ENCODE measurements around the gene PAPPA2.
"Not testable (repeated sequence)": the region's sequence is repeated elsewhere in the genome, so short reads cannot be mapped to it uniquely, and the experiment has no call there.

The PAPPA2 gene

DNA sequence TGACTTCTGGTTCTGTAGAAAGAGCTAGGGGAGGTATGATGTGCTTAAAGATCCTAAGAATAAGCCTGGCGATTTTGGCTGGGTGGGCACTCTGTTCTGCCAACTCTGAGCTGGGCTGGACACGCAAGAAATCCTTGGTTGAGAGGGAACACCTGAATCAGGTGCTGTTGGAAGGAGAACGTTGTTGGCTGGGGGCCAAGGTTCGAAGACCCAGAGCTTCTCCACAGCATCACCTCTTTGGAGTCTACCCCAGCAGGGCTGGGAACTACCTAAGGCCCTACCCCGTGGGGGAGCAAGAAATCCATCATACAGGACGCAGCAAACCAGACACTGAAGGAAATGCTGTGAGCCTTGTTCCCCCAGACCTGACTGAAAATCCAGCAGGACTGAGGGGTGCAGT is 93.3 kb downstream of the PAPPA2 start:
- no peak for DNase-seq

DNA sequence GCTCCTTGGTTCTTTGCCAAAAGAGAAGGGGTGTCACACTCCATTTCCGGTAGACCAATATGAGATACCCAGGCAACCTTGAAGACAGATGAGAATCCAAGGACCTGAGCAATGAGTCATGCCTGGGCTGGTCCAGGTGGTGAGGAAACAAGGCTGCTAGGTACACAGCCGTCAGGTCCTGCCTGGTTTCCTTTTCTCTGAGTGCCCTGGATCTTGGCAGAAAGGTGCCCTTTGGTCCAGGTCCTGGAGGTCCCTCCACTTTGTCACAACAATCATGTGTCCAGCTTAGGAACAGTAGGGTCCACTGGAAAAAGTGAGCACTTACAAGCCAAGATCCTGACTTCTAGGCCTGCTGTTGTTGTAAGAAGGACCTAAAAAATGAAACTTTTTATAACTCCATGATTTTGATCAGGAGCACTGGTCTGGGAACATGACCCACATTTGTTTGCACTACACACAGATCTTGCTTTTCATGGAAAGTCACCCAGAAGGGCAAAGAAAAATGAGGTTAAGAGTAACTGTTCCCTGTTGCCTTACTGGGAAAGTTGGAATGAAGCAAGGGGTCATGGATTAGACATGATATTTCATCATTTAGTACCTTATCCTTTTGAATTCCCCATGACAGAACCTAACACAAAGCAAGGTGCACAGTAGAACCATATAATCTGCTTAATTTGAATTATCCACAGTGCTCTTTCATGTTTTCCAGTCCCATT is 94.7 kb downstream of the PAPPA2 start:
- DNase-seq = no peak

DNA sequence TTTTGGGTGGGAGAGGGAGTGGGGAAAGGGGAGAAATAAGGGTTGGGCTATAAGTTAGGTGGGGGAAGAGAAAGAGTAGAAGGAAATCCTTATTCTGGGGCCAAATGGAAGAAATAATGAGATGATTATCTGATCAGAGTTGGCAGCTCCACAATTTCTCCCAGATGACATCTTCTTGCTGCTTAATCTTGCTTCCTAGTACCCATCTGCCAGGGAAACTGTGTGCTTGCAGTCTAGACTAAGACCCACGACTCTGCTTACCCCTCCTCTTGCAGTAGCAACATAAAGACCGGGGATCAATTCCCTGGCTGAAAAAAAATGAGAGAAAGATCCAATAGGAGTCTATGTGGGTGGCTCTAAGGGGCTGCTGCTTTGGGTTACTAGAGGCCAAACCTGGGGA is 95.6 kb downstream of the PAPPA2 start:
- DNase-seq = no peak

DNA sequence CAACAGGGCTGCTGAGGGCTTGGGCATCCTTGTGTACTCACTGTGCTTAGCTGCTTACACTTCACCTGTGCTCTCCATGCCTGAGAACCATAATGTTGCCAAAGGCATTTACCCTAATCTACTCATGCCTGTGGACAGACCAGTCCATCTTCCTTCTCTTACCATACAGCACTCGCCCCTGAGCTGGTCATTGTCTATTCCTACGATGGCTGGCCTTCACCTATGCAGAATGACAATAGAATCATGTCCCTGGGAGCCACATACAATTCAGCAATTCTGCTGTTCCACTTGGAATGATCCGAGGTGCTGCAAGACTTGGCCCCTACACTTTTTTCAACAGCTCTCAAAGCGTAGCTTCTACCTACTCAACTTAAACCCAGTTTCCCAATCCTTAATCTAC is 96.5 kb downstream of the PAPPA2 start:
- no peak for DNase-seq

DNA sequence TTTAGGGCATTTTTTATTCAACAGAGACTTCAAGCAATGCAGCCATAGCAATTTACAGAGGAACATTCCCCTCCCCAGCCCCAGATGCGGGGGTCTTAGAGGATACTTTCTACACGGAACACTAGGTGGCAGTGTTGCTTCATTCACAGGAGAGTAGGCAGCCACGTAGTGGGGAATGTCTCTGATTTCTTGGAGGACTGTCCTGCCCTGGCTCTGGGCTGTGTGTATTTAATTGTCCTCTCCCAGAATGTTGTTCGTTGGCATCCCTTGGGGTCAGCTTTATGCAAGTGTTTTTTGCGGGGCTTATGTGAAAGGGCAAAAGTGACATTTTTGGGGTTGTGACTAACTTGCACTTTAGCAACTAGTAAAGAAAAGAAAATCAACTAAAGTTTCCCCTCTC is 96.9 kb downstream of the PAPPA2 start:
- peak; percentile 31 for DNase-seq

DNA sequence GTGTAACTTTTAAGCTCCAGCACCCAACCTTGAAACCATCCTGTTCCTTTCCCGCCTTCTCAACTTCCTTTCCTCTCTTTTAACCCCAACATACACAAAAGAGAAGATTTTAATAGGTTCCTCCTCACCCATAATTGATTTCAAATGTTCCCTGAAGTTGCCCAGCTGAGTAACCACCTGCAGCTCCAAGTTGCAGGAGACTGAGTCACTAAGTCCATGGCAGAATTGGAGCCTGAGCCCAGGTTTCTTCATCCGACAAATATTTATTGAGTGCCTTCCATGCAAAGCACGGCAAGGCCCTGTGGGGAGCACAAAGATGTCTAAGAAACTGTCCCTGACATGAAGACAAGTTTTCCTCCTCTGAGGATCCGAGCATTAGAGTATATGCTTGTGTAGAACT is 97.7 kb downstream of the PAPPA2 start:
- no peak for DNase-seq

DNA sequence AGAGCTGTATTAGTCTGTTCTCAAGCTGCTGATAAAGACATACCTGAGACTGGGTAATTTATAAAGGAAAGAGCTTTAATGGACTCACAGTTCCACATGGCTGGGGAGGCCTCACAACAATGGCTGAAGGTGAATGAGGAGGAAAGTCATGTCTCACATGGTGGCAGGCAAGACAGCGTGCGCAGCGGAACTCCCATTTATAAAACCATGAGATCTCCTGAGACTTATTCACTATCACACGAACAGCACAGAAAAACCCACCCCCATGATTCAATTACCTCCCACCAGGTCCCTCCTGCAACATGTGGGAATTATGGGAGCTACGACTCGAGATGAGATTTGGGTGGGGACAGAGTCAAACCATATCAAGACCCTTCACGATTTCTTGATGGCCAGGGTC is 98.8 kb downstream of the PAPPA2 start:
- DNase-seq = not testable (repeated sequence)

DNA sequence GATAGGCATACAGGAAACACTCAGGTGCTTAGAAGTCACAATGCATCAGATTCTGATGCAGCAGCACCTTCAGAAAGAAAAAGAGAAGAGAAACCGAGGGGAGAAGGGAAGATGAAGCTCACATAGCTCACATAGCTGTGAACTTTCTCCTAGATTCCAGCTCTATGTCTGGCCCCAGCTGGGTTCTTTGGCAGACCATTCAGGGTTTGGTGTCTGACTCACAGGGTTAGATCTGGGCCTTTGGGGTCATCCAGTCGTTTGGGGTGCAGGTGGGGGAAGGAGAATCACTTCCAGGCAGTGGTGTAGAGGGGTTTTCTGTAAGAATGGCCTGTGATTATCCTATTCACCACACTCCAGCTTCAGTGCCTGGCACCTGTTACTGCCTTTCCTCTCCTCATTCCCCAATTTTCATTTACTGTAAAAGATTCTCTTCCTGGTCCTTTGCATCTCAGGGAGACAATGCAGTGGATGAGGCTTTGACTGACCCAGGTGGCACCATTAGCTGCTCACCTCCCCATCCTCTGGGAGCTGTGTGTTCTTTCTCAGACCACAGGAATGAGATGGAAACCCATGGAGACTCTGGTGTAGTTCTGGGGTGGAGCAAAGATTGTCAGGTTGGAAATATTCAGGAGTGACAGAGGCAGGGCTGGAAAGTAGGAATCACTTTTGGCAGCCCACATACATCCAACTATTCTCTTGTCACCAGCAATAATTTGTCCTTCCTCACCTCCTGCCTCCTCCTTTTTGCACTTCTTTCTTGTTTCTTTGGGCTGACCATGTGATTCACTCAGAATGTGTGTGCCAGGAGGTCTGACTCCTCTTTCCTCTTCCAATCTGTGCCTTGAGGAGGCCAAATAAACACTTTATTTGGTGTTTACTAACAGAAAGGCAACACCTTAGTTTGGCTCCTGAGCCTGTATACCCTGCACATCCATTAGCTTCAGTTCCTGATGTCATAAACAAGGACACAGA is 103.3 kb downstream of the PAPPA2 start:
- no peak for DNase-seq

DNA sequence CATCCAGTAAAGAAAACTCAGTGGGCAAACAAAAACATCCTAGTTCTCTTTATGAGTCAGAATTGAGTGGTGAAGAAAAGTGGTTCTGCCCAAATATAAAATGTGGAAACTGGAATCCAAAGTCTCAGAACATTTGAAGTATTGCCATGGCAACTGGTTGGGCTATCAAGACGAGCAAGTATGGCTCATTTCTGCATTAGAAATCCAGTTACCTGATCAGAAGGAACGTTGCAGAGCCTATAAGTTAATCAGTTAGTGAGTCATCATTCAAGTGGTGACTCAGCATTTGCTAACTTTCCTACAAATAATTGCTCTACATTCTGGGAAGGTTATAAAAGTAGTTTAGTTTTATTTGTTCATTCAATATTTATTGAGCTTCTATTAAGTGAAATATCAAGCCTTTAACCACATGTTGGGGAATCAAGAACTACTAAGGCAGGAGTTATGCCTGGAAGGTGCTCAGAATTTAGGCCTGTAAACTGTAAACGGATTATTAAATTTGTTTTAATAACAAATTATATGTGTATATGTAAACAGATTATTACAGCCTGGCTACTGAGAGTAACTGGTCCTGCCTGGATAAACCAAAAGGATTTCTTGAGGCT is 104.3 kb downstream of the PAPPA2 start:
- no peak for DNase-seq

DNA sequence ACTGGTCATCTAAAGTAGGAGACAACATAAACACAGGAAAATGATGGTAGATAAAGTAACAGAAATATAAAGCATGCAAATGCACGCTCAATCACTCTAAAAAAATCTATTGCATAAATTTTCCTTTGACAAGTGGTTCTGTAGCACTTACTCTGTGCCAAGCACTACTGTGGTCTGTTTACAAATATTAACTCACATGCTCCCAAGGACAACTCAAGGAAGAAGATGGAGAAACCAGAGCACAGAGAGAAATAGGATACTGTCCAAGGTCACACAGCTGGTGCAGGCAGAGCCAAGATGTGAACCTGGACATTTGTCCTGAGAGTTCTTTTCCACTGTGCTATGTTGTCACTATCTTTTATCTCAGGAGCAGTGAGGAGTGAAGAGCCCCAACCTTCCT is 105.2 kb downstream of the PAPPA2 start:
- no peak for DNase-seq

DNA sequence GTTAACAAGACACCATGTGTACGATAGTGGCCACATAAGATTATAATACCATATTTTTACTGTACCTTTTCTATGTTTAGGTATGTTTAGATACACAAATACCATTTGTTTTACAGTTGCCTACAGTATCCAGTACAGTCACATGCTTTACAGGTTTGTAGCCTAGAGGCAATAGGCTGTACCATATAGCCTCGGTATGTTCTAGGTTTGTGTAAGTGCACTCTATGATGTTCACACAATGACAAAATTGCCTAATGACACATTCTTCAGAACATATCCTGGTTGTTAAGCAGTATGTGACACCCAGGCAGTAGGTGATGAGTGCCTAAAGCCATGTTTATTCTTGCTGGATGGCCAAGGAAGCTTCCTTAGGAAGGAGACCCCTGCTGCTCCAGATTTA is 111.8 kb downstream of the PAPPA2 start:
- no peak for DNase-seq

DNA sequence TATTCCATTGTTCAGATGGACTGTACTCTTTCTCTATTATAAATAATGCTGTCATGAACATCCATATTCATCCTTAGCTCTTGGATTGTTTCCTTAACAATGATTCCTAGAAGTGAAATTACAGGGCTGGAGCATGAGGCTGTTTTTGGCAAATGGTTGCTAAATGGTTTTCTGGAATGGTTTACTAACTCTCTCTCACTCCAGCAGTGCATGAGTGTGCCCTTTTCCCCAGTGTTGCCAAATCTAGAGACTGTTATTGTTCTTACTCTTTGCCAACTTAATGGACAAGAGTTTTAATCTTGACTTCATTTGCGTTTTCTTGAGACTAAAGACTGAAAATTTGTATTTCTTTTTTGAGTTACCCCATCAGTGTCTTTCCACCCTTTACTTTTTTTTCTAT is 113.0 kb downstream of the PAPPA2 start:
- no peak for DNase-seq

DNA sequence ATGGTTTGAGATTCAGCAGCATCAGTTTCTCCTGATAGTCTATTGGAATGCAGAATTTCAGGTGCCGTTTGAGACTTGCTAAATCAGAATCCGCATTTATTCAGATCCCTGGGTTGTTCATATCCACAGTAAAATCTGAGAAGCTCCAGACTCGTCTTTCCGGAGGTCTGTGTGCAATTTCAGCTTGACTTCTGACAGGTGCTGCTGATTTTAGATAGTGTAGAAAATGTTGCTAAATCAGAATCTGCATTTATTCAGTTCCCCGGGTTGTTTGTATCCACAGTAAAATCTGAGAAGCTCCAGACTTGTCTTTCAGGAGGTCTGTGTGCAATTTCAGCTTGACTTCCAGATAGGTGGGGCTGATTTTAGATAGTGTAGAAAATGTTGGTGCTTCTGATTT is 113.7 kb downstream of the PAPPA2 start:
- DNase-seq = no peak

DNA sequence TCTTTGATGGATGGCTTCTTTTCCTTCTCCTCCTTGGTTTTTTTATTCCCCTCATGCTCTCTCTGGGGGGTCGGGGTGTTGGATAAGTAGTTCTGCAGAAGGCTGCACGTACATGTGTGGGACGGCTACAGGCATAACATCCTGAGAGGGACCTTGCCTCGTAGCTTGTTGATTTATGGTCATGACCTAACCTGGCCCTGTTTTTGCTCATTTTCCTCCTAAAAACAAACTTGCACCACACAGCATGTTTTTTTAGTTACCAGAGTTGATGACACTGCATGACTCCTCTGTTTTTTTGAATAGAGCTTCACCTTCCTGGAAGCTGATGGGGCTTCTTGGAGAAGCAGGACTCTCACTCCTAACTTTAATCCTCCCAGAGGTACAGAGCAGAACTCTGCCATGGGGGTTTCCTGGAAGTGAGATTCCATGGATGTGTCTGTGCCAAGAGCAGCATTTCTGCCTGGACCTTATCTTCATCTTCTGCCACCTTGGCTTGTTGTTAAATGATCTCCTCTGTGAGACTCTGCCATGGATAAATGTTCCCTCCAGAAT is 114.7 kb downstream of the PAPPA2 start:
- DNase-seq = no peak

DNA sequence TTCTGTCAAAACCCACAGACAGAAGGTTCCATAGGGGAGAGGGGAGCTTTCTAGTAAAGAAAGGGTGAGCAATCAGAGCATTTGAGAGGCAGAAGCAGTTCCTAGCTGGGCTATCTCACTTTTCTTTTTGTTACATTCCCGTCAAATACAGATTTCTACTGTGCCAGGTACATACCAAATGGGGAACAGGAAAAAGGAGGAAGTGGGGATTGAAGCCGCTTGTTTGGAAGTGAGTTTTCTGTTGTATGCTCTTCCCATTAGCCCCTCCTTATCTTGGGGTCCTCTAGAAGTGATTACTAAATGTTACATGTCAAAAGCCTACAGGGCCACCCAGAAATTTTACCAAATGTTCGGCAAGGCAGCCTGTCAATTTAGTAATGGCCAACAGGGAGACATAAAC is 116.1 kb downstream of the PAPPA2 start:
- no peak for DNase-seq

DNA sequence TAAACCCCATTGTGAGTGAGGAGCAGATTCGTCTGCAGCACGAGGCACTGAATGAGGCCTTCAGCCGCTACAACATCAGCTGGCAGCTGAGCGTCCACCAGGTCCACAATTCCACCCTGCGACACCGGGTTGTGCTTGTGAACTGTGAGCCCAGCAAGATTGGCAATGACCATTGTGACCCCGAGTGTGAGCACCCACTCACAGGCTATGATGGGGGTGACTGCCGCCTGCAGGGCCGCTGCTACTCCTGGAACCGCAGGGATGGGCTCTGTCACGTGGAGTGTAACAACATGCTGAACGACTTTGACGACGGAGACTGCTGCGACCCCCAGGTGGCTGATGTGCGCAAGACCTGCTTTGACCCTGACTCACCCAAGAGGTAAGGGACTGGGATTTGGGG is 132.2 kb downstream of the PAPPA2 start:
- no peak for DNase-seq

DNA sequence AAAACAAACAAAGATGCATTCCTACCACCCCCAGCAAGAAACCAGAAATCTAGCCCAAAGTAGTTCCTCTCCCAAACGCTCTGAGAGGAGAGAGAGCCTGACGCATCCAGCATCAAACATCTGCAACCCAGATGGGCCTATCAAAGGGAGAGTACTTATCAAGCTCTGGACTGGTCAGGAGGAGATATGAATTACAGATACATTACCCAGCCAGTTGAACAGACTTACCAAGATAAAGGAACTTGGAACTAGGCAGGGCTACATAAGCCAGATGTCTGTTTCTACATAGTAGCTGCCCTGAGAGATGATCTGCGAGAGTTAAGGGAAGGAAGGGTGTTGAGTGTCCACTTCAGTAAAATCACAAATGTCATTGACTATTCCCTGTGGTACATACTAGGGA is 138.4 kb downstream of the PAPPA2 start:
- no peak for DNase-seq

DNA sequence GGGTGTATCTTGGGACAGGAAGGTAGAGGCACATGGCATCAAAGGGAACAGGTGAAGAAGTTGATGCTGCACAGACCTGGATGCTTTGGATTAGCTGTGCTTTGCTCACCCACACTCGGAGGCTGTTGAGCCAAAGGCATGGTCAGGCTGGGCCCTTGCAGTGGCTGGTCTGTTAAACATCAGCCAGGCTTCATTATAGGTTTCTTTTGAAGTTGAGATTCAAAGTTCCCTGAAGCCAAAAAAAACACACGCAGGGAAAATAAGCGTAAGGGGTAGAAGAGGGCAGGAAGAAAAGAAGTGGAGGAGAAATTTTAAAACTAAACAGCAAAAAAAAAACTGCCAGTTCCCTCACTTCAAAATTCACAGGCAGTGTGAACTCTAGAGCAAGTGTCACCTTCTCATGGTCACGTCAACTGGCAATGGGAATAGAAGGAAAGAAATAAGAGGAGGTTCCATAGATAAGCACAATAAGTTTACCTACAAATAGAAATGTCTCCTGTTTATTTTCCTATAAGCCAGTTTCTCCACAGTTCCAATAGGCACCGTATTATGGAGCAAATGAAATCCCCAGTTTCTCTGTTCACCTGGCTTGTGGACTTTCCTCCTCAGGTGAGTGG is 139.5 kb downstream of the PAPPA2 start:
- no peak for DNase-seq

DNA sequence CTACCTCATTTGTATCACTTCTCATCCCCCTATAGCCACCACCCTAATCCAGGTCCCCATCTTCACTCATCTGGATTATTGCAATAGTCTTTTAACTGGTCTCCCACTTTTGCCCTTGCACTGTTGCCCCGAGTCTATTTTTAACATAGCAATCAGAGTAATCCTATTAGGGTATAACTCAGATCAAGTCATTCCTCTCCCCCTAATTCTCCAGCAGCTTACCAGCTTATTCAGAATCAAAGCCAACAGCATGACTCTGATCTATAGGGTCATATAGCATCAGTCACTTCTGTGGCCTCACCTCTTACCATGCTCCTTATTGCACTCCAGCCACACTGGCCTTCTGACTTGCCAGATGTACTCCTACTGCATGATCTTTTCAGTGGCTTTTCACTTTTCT is 140.7 kb downstream of the PAPPA2 start:
- DNase-seq = no peak

DNA sequence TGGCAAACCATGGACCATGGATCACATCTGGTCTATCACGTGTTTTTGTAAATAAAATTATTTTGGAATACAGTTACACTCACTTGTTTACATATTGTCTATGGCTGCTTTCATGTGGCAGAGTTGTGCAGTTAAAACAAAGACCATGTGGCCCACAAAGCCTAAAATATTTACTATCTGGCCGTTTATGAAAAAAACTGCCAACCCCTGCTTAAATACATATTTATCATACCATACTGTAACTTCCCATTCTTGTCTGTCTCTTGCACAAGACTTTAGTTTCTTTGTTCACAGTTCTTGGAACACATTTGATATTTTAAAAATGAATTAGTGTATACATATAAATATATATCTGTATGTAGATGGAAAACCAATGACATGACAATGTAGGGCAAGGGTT is 141.5 kb downstream of the PAPPA2 start:
- DNase-seq = no peak

DNA sequence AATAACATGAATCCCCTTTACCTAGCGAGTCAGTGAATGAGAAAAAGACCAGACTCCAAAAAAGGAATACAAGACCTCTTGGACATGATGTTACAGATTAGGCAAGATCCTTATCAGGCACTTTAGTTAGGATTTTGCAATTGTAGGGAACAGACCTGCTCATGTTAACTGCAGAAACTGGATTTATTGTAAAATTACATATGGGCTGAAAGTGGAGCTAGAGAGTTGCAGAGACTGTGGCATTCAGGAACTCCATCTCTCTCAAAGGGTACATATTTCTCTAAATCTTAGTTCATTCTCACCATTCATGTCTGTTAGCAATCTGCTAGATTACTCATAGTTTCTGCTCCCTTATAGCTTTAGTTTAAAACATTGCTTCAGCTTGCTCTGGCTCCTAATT is 142.2 kb downstream of the PAPPA2 start:
- no peak for DNase-seq

DNA sequence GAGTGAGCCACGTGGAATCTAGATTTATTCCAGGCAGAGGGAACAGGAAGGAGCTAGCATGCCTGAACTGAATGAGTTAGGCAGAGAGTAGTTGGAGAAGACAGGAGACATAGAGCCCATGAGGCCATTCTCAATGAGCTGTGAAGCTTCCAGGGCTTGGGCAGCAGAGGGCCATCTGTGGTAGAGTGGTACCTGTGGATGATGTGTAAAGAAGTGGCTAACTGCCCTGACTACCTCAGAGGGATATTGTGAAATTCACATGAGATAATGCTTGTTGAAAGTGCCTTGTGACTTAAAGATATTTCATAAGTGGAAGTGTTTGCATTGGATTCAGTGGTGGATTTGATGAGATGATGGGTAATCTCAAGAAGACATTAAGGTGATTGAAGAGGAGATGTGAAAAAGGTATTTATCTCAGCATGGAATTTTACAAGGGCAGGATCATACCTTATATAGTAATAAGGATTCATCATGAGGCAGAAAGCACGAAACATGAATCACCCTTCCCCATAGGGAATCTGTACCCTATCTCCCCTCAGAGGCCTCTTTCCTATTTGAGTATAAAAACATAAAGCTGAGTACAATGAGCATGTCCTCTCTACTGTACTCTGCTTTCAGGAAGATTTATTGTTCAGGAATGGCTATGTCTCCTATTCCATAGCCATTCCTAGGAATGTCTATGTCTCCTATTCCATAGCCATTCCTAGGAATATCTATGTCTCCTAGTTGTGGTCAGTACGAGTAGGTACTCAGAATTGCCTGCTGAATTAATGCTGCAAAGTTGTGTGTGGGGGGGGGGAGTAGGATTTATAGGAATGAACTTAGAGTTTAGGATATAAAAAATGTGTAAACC is 146.8 kb downstream of the PAPPA2 start:
- DNase-seq = no peak
